Caco-2 (cell line): ENCODE results near the gene SLC19A1. TPM values are rescaled to one million over a fixed set of nuclear protein-coding genes. Genes with fewer than 3 reads are reported as not detected.
A peak's percentile ranks its signal among the peaks of the same experiment; 100 is the strongest.

Source experiments
- BruUV-seq: library from RNA; stranded (reverse); fragments of 400-500 nt; replicated peaks from 2 replicates; lab custom pipeline; 2021; lab: Mats Ljungman, UMichigan
- CTCF ChIA-PET: fragments of 300-600 bp; sonication (Branson Sonifier 250); formaldehyde crosslinking; loops from one replicate; lab custom pipeline; 2022; ENCODE audit warnings: antibody characterized with exemption; lab: Charles Lee
- POLR2A ChIA-PET: fragments of 300-600 bp; sonication (Branson Sonifier 250); formaldehyde crosslinking; loops from one replicate; lab custom pipeline; 2022; ENCODE audit warnings: antibody characterized with exemption; lab: Charles Lee
- DNase-seq, 2 experiments: peaks; one replicate each; pipeline versions ENCODE4 v3.0.0 to v3.0.0-alpha.2; 2020 to 2022
- H3K27me3 ChIP-seq: replicated peaks from 2 replicates; pipeline ENCODE4 v1.6.0; 2011; ENCODE audit warnings: low read length; ENCODE audit not compliant: control insufficient read depth, insufficient read depth
- H3K36me3 ChIP-seq: 2 replicates; pipeline ENCODE4 v1.5.1; 2011; ENCODE audit warnings: low read length; ENCODE audit not compliant: control insufficient read depth, insufficient read depth
- H3K4me1 ChIP-seq: fragments of 250-450 bp; sonication (Bioruptor Pico); 2 replicates; pipeline ENCODE4 v1.5.1; 2020; ENCODE audit warnings: mild to moderate bottlenecking
- H3K4me3 ChIP-seq: 2 replicates; pipeline ENCODE4 v1.5.1; 2011; ENCODE audit warnings: low read depth, mild to moderate bottlenecking, control low read depth, low read length
- H3K9me3 ChIP-seq: fragments of 250-450 bp; sonication (Bioruptor Pico); 2 replicates; pipeline ENCODE4 v1.5.1; 2020; ENCODE audit warnings: mild to moderate bottlenecking, moderate library complexity
- H3K27ac Mint-ChIP-seq: one replicate; pipeline ENCODE4 v1.8.0; 2022; ENCODE audit warnings: mixed read lengths; ENCODE audit not compliant: unreplicated experiment
- H3K27me3 Mint-ChIP-seq: one replicate; pipeline ENCODE4 v1.8.0; 2022; ENCODE audit warnings: mixed read lengths; ENCODE audit not compliant: insufficient read depth, unreplicated experiment
- H3K36me3 Mint-ChIP-seq: one replicate; pipeline ENCODE4 v1.8.0; 2022; ENCODE audit warnings: mild to moderate bottlenecking, mixed read lengths; ENCODE audit not compliant: insufficient read depth, unreplicated experiment
- H3K4me1 Mint-ChIP-seq: one replicate; pipeline ENCODE4 v1.8.0; 2022; ENCODE audit warnings: low read depth, mixed read lengths; ENCODE audit not compliant: unreplicated experiment
- H3K4me3 Mint-ChIP-seq: one replicate; pipeline ENCODE4 v1.8.0; 2022; ENCODE audit warnings: mild to moderate bottlenecking, moderate library complexity, mixed read lengths; ENCODE audit not compliant: unreplicated experiment
- H3K9me3 Mint-ChIP-seq: one replicate; pipeline ENCODE4 v1.8.0; 2022; ENCODE audit warnings: mixed read lengths; ENCODE audit not compliant: unreplicated experiment
- intact Hi-C: fragments of 100-400 bp; cut with micrococcal nuclease; formaldehyde crosslinking; loops from one replicate; pipeline ENCODE4 v1.10.0; 2022; ENCODE audit not compliant: unreplicated experiment
- total RNA-seq: library from RNA; stranded (reverse); gene quantifications from 2 replicates; pipeline ENCODE4 v1.2.3, GENCODE V29; 2022
- TF ChIP-seq, protein P1 (sequence below), 2 experiments: fragments of 200-600 bp in 1 of 2; IDR thresholded peaks; 1 replicate in 1 of 2; 2 replicates in 1 of 2; pipeline versions ENCODE4 v1.5.1 to v1.8.0; 2011 to 2022; ENCODE audit warnings: antibody characterized with exemption in 1 of 2, control low read depth in 1 of 2, inconsistent platforms in 1 of 2, low read depth in 1 of 2, low read length in 1 of 2, mild to moderate bottlenecking in 1 of 2, moderate library complexity in 1 of 2; ENCODE audit not compliant: insufficient read depth in 1 of 2, severe bottlenecking in 1 of 2, unreplicated experiment in 1 of 2

SLC19A1 gene
- total RNA-seq, 1 experiment from 2014 or later = 45.4 TPM

DNA sequence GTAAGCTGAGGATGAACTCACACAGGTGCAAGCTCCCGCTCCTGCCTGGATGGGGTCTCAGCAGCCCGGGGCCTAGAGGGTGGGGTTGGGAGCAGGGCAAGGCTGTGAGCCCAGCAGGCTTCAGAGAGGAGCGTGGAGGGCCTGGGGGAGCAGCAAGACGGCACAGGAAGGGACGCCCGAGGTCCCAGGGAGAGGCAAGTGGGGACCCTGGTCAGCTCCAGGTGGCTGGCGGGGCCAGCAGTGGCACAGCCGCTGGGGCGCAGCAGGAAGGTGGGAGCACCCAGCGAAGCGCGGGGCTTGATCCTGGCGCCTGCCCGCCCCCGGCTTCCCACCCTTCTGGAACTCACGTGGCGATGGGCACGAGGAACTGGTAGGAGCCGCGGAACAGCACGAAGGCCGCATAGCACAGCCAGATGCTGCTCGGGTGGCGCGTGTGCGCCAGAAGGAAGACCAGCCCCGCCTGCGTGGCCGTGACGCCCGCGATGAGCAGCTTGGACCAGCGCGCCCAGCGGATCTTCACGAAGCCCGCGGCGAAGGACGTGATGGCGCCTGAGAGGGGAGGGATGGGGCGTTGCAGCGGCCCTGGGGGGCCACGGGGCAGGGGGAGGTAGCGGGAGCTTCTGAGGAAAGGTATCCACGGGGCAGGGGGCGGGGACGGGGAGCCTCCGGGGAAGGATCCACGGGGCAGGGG lies 11.7 kb downstream of the SLC19A1 start:
- no TSS peak for BruUV-seq
- Histone ChIP-seq H3K4me3 (no peak overlapping the region), H3K4me1 (no peaks in the 10 kb centered on the region), H3K36me3 (no peaks in the 10 kb centered on the region), H3K9me3 (no peaks in the 10 kb centered on the region), H3K27me3 (no peaks in the 10 kb centered on the region)
- Mint-ChIP-seq H3K36me3 (peaks cover 27% of the 10 kb centered on the region), H3K4me1 (no peaks in the 10 kb centered on the region), H3K4me3 (no peak overlapping the region), H3K27me3 (no peaks in the 10 kb centered on the region), H3K27ac (no peak overlapping the region), H3K9me3 (no peaks in the 10 kb centered on the region)
- ChIA-PET CTCF (no interaction called here), POLR2A (no interaction called here)
- peak in 1 of 2 experiments; percentile 17 for DNase-seq
- intact Hi-C loops = no loop called here
- TF ChIP-seq, protein P1, sequence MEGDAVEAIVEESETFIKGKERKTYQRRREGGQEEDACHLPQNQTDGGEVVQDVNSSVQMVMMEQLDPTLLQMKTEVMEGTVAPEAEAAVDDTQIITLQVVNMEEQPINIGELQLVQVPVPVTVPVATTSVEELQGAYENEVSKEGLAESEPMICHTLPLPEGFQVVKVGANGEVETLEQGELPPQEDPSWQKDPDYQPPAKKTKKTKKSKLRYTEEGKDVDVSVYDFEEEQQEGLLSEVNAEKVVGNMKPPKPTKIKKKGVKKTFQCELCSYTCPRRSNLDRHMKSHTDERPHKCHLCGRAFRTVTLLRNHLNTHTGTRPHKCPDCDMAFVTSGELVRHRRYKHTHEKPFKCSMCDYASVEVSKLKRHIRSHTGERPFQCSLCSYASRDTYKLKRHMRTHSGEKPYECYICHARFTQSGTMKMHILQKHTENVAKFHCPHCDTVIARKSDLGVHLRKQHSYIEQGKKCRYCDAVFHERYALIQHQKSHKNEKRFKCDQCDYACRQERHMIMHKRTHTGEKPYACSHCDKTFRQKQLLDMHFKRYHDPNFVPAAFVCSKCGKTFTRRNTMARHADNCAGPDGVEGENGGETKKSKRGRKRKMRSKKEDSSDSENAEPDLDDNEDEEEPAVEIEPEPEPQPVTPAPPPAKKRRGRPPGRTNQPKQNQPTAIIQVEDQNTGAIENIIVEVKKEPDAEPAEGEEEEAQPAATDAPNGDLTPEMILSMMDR (IDR thresholded peaks at IDR 0.05; ENCODE audit: insufficient read depth in 1 of 2, low read depth in 1 of 2, low read length in 1 of 2, severe bottlenecking in 1 of 2, unreplicated experiment in 1 of 2) = no peak

DNA sequence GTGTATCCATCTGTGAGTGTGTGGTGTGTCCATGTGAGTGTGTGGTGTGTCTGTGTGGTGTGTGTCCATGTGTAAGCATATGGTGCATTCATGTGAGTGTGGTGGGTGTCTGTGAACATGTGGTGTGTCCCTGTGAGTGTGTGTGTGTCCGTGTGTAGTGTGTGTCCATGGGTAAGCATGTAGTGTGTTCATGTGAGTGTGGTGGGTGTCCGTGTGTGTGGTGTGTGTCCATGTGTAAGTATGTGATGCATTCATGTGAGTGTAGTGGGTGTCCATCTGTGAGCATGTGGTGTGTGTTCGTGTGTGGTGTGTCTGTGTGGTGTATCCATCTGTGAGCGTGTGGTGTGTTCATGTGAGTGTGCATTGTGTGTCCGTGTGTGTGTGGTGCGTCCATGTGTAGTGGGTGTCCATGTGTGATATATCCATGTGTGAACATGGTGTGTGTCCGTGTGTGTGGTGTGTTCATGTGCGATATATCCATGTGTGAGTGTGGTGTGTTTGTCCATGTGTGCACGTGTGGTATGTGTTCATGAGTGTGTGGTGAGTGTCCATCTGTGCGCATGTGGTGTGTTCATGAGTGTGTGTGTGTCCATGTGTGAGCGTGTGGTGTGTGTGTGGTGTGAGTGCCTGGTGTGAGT lies 12.3 kb downstream of the SLC19A1 start:
- Mint-ChIP-seq H3K9me3 (no peaks in the 10 kb centered on the region), H3K36me3 (peaks cover 26% of the 10 kb centered on the region), H3K27me3 (no peaks in the 10 kb centered on the region), H3K4me1 (no peaks in the 10 kb centered on the region), H3K4me3 (no peak overlapping the region), H3K27ac (no peak overlapping the region)
- TF ChIP-seq, protein P1 (IDR thresholded peaks at IDR 0.05; ENCODE audit: insufficient read depth in 1 of 2, low read depth in 1 of 2, low read length in 1 of 2, severe bottlenecking in 1 of 2, unreplicated experiment in 1 of 2) = no peak
- DNase-seq = peak in 1 of 2 experiments; percentile 16
- ChIA-PET CTCF (no interaction called here), POLR2A (no interaction called here)
- Histone ChIP-seq H3K27me3 (no peaks in the 10 kb centered on the region), H3K4me3 (no peak overlapping the region), H3K9me3 (no peaks in the 10 kb centered on the region), H3K36me3 (no peaks in the 10 kb centered on the region), H3K4me1 (no peaks in the 10 kb centered on the region)
- no TSS peak for BruUV-seq
- intact Hi-C loops = no loop called here

DNA sequence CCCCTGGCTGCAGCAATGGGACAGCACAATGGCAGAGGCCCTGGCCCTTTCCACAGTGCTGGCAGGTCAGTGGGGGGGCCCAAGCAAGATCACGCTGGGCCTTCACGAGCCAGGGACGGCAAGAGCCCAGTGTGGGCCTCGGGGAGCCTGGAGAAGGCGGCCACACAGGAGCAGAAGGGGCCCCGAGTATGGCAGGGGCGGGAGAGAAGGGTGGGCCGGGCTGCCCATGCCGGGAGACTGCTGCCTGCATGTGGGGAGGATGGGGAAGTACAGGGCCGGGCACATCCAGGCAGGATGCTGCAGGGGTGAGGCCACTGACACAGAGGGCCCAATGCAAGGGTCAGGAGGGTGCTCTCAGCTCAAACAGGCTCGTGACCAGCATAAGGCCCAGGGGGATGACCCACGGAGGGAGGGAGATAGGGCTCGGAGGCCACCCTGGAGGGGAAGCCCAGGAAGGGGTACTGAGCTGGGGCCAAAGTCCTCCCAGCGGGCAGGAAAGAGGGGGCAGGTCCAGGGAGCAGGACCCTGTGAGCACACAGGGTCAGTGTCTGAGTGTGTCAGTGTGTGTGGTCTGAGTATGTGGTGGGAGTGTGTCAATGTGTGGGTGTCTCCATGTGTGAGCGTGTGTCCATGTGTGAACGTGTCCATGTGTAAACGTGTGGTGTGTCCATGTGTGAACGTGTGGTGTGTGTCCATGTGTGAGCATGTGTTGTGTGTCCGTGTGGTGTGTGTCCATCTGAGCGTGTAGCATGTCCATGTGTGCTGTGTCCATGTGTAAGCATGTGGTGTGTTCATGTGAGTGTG lies 13.1 kb downstream of the SLC19A1 start:
- Mint-ChIP-seq H3K36me3 (peaks cover 26% of the 10 kb centered on the region), H3K4me1 (no peaks in the 10 kb centered on the region), H3K27ac (no peak overlapping the region), H3K4me3 (no peak overlapping the region), H3K27me3 (no peaks in the 10 kb centered on the region), H3K9me3 (no peaks in the 10 kb centered on the region)
- ChIA-PET CTCF (no interaction called here), POLR2A (no interaction called here)
- TF ChIP-seq, protein P1 (IDR thresholded peaks at IDR 0.05; ENCODE audit: insufficient read depth in 1 of 2, low read depth in 1 of 2, low read length in 1 of 2, severe bottlenecking in 1 of 2, unreplicated experiment in 1 of 2) = no peak
- peak in 1 of 2 experiments; percentile 22 for DNase-seq
- no peaks in the 10 kb centered on the region for H3K27me3 ChIP-seq
- H3K9me3 ChIP-seq = no peaks in the 10 kb centered on the region
- BruUV-seq = no TSS peak
- H3K4me1 ChIP-seq = no peaks in the 10 kb centered on the region
- H3K4me3 ChIP-seq = no peak overlapping the region
- no peaks in the 10 kb centered on the region for H3K36me3 ChIP-seq
- intact Hi-C loops = no loop called here
